UCSD-AML1 (cell line): ENCODE results near the gene DMRT3.

Experiments used
- DNase-seq: peaks from one replicate; lab custom pipeline; 2025; ENCODE audit not compliant: unreplicated experiment; lab: John Stamatoyannopoulos, UW

The DMRT3 gene

GRCh38 chr9:970151-970996 lies 6.1 kb upstream of the DMRT3 start:
- DNase-seq = no peak

GRCh38 chr9:971901-972500 lies 4.5 kb upstream of the DMRT3 start:
- no peak for DNase-seq

GRCh38 chr9:972501-973294 lies 3.8 kb upstream of the DMRT3 start:
- DNase-seq = no peak

- DNase-seq = no peak
Observed at GRCh38 chr9:973295-973834, 3.1 kb upstream of the DMRT3 start.

GRCh38 chr9:974031-974995 lies 2.1 kb upstream of the DMRT3 start:
- DNase-seq = no peak

GRCh38 chr9:974996-975739 lies 1.3 kb upstream of the DMRT3 start:
- DNase-seq = no peak

- DNase-seq = no peak
Observed at GRCh38 chr9:975740-976257, 656 bp upstream of the DMRT3 start.

- DNase-seq = no peak
Observed at GRCh38 chr9:976943-977837, 735 bp downstream of the DMRT3 start.

GRCh38 chr9:977838-978830 lies 1.7 kb downstream of the DMRT3 start:
- DNase-seq = no peak

- DNase-seq = no peak
Observed at GRCh38 chr9:979983-980382, 3.5 kb downstream of the DMRT3 start.

GRCh38 chr9:980640-981039 lies 4.2 kb downstream of the DMRT3 start:
- no peak for DNase-seq

- DNase-seq = no peak
Observed at GRCh38 chr9:981491-981898, 5.0 kb downstream of the DMRT3 start.

GRCh38 chr9:982394-983230 lies 6.2 kb downstream of the DMRT3 start:
- DNase-seq = no peak

GRCh38 chr9:994005-994404 lies 17.6 kb downstream of the DMRT3 start:
- DNase-seq = no peak

GRCh38 chr9:995192-995591 lies 18.7 kb downstream of the DMRT3 start:
- no peak for DNase-seq

GRCh38 chr9:995781-996180 lies 19.3 kb downstream of the DMRT3 start:
- no peak for DNase-seq
